Pancreas (tissue), 10 donors: Measurements from ENCODE around the gene SKP2. TPM values are rescaled to one million over a fixed set of nuclear protein-coding genes. Genes with fewer than 3 reads are reported as not detected.

ENCODE experiments used
- ATAC-seq, 4 donors: fragments of 200-7000 bp; cut with Tn5 transposase; one replicate each; pipeline versions ENCODE4 v1.8.0 to v1.9.1; 2020; ENCODE audit warnings: mild to moderate bottlenecking in 4 of 4, moderate library complexity in 4 of 4
- DNase-seq, 6 donors: peaks; one replicate each; pipeline ENCODE4 v3.0.0-alpha.2; 2020
- FAIRE-seq: peaks from 2 replicates; lab custom pipeline; 2012; peaks lifted over from hg19 to GRCh38; lab: Jason Lieb, UNC
- H3K27ac ChIP-seq, 4 donors: fragments of 200-600 bp; sonication (generic); 1 replicate in 3 of 4; 2 replicates in 1 of 4; pipeline versions ENCODE4 v1.5.0 to v1.8.0; 2020
- H3K27me3 ChIP-seq, 4 donors: fragments of 200-600 bp; one replicate each; pipeline ENCODE4 v1.8.0; 2021
- H3K36me3 ChIP-seq, 3 donors: fragments of 200-600 bp; sonication (generic) in 1 of 3; one replicate each; pipeline versions ENCODE4 v1.5.0 to v1.8.0; 2020 to 2021
- H3K4me1 ChIP-seq, 3 donors: fragments of 200-600 bp; one replicate each; pipeline ENCODE4 v1.8.0; 2021
- H3K4me3 ChIP-seq, 4 donors: fragments of 200-600 bp; sonication (generic) in 2 of 4; one replicate each; pipeline versions ENCODE4 v1.5.0 to v1.8.0; 2020 to 2021
- H3K9me3 ChIP-seq, 4 donors: fragments of 200-600 bp; one replicate each; pipeline ENCODE4 v1.8.0; 2021
- CTCF ChIP-seq, 4 donors: fragments of 200-600 bp; sonication (generic) in 3 of 4; IDR thresholded peaks; one replicate each; pipeline versions ENCODE4 v1.5.0 to v1.8.0; 2021; ENCODE audit warnings: antibody characterized with exemption in 4 of 4
- WGBS, 2 donors: extraction: QIAGEN DNeasy Blood & Tissue Kit; methylation state at CpG; one replicate each; pipeline ENCODE4 v1.1.7; 2013; 5-methylcytosine and 5-hydroxymethylcytosine counted together
- intact Hi-C, 3 donors: fragments of 100-400 bp; cut with DNase I; formaldehyde crosslinking; loops; one replicate each; pipeline versions ENCODE4 v1.11.1 to v1.14.2; 2022
- polyA plus RNA-seq, 2 donors: library from polyadenylated mRNA; stranded (reverse); fragments of 200-250 nt; gene quantifications; one replicate each; pipeline ENCODE4 v1.2.3, GENCODE V29; 2013
- total RNA-seq, 6 donors: library from RNA; stranded (reverse); fragmentation: NEBNext Ultra II Directional in 4 of 6; extraction: Animal tissue kit (Norgen Biotek cat#: 25700) in 4 of 6; gene quantifications; one replicate each; pipeline versions ENCODE4 v1.2.1 to v1.2.4, GENCODE V29; 2021 to 2023
- donor health status: healthy with polysubstance abuse.
- donor health status: DM: no; HTN: no; CAD: no; lungs with moderate emphysema.
- donor health status: DM: no; HTN: no; CAD: no.
- donor health status: control.
- donor health status: control.
- donor health status: Bipolar disorder and iron deficiency.
- donor health status: DM: yes; HTN: yes; CAD: no.
- donor health status: DM: no; HTN: no; CAD: no.
- donor health status: DM: no; HTN: no; CAD: no.
- donor health status: DM: yes; HTN: yes; CAD: no.

Gene SKP2
- total and polyA plus RNA-seq, 8 donors: 1.5 to 8.7 (median 4.0) TPM

GRCh38 chr5:36209664-36210063 is 57.8 kb downstream of the SKP2 start:
- 94 to 95% methylated on average over 3 of the region's 3 CpGs for WGBS, 2 donors
- H3K4me3 ChIP-seq: no peak overlapping the region
- no peak for TF ChIP-seq CTCF (IDR thresholded peaks at IDR 0.05)
- no peaks in the 10 kb centered on the region for H3K9me3 ChIP-seq
- DNase-seq (no peak), FAIRE-seq (peak; percentile 51), ATAC-seq (no peak)
- H3K4me1 ChIP-seq: no peaks in the 10 kb centered on the region
- intact Hi-C loops: no loop called here
- peaks cover 0 to 24% (median 0%) of the 10 kb centered on the region in 3 donors for H3K36me3 ChIP-seq
- H3K27ac ChIP-seq: no peak overlapping the region
- H3K27me3 ChIP-seq: no peaks in the 10 kb centered on the region

- H3K9me3 ChIP-seq: no peaks in the 10 kb centered on the region
- 86 to 91% methylated on average over 3 of the region's 3 CpGs for WGBS, 2 donors
- peaks cover 0 to 42% (median 0%) of the 10 kb centered on the region in 3 donors for H3K36me3 ChIP-seq
- H3K27ac ChIP-seq: no peak overlapping the region
- no peak for FAIRE-seq
- peaks cover 0 to 3% (median 0%) of the 10 kb centered on the region in 3 donors for H3K4me1 ChIP-seq
- no peaks in the 10 kb centered on the region for H3K27me3 ChIP-seq
- DNase-seq: no peak
- TF ChIP-seq CTCF (IDR thresholded peaks at IDR 0.05): no peak
- intact Hi-C loops: no loop called here
- H3K4me3 ChIP-seq: no peak overlapping the region
- peak in 3 of 4 donors; percentile 41 to 56 (median 54) for ATAC-seq
Observed at GRCh38 chr5:36214436-36214835, 62.5 kb downstream of the SKP2 start.

- ATAC-seq (no peak), FAIRE-seq (no peak), DNase-seq (no peak)
- intact Hi-C loops: no loop called here
- no peak overlapping the region for H3K27ac ChIP-seq
- H3K9me3 ChIP-seq: no peaks in the 10 kb centered on the region
- H3K4me1 ChIP-seq: peaks cover 0 to 3% (median 0%) of the 10 kb centered on the region in 3 donors
- H3K36me3 ChIP-seq: peaks cover 0 to 44% (median 0%) of the 10 kb centered on the region in 3 donors
- 69 to 80% methylated on average over 2 of the region's 2 CpGs for WGBS, 2 donors
- H3K27me3 ChIP-seq: no peaks in the 10 kb centered on the region
- no peak for TF ChIP-seq CTCF (IDR thresholded peaks at IDR 0.05)
- H3K4me3 ChIP-seq: no peak overlapping the region
Observed at GRCh38 chr5:36215910-36216309, 64.0 kb downstream of the SKP2 start.

- Histone ChIP-seq H3K4me1 (peaks cover 0 to 3% (median 0%) of the 10 kb centered on the region in 3 donors), H3K27ac (no peak overlapping the region), H3K9me3 (no peaks in the 10 kb centered on the region), H3K4me3 (no peak overlapping the region), H3K27me3 (no peaks in the 10 kb centered on the region), H3K36me3 (peaks cover 0 to 45% (median 0%) of the 10 kb centered on the region in 3 donors)
- DNase-seq (no peak), ATAC-seq (no peak), FAIRE-seq (no peak)
- WGBS, 2 donors: 45 to 59% methylated on average over 1 of the region's 1 CpG
- intact Hi-C loops: no loop called here
- TF ChIP-seq CTCF (IDR thresholded peaks at IDR 0.05): no peak
Observed at GRCh38 chr5:36217567-36217966, 65.7 kb downstream of the SKP2 start.

- Histone ChIP-seq H3K4me1 (peaks cover 0 to 3% (median 0%) of the 10 kb centered on the region in 3 donors), H3K9me3 (no peaks in the 10 kb centered on the region), H3K27ac (no peak overlapping the region), H3K4me3 (no peak overlapping the region), H3K27me3 (no peaks in the 10 kb centered on the region), H3K36me3 (peaks cover 0 to 50% (median 0%) of the 10 kb centered on the region in 3 donors)
- ATAC-seq (no peak), FAIRE-seq (peak; percentile 41), DNase-seq (no peak)
- 77 to 79% methylated on average over 1 of the region's 1 CpG for WGBS, 2 donors
- intact Hi-C loops: no loop called here
- TF ChIP-seq CTCF (IDR thresholded peaks at IDR 0.05): no peak
Observed at GRCh38 chr5:36217988-36218387, 66.1 kb downstream of the SKP2 start.
